ENCODE data around the gene SF3B2. TPM values are rescaled to one million over a fixed set of nuclear protein-coding genes. Genes with fewer than 3 reads are reported as not detected.

Gene SF3B2
- total RNA-seq, 2 experiments from 2014 or later = 231 to 246 TPM

- H3K4me1 Mint-ChIP-seq = peaks cover 54% of the 10 kb centered on the region
- no peak for ATAC-seq (ENCODE audit: low read depth)
- no peaks in the 10 kb centered on the region for H3K9me3 Mint-ChIP-seq
- POLR2A ChIA-PET = interaction anchor here (0.9 to 6.9 kb wide), 5 partner anchors 10 to 59 kb away, joined by 3 to 62 read pairs (median 5); partner anchors contain the start of gene SF3B2
- H3K4me3 Mint-ChIP-seq = no peak overlapping the region
- H3K27me3 Mint-ChIP-seq = no peaks in the 10 kb centered on the region
- peak overlapping the region; percentile 88 for H3K27ac Mint-ChIP-seq
- peak; percentile 76 for DNase-seq
- H3K36me3 Mint-ChIP-seq = peaks cover 38% of the 10 kb centered on the region
These were observed 16.1 kb downstream of the SF3B2 start for GRCh38 chr11:66068154-66068821.

GRCh38 chr11:66068923-66069714, 17.0 kb downstream of the SF3B2 start:
- H3K36me3 Mint-ChIP-seq = peaks cover 33% of the 10 kb centered on the region
- no peaks in the 10 kb centered on the region for H3K9me3 Mint-ChIP-seq
- DNase-seq (peak; percentile 57), ATAC-seq (ENCODE audit: low read depth) (peak; percentile 1)
- no peaks in the 10 kb centered on the region for H3K27me3 Mint-ChIP-seq
- peak overlapping the region; percentile 88 for H3K27ac Mint-ChIP-seq
- H3K4me3 Mint-ChIP-seq = peak overlapping the region; percentile 76
- POLR2A ChIA-PET = interaction anchor here (0.8 to 6.9 kb wide), 6 partner anchors 11 to 58 kb away, joined by 3 to 62 read pairs (median 17); partner anchors contain the start of gene SF3B2
- H3K4me1 Mint-ChIP-seq = peaks cover 50% of the 10 kb centered on the region

- DNase-seq = peak; percentile 89
- peak within 1 kb of the TSS; percentile 88 for H3K27ac Mint-ChIP-seq
- POLR2A ChIA-PET = interaction anchor here (0.8 to 6.9 kb wide), 9 partner anchors 11 to 68 kb away, joined by 3 to 62 read pairs (median 11); partner anchors contain the start of genes BANF1, EIF1AD and SF3B2
- H3K9me3 Mint-ChIP-seq = no peaks in the 10 kb centered on the region
- peaks cover 31% of the 10 kb centered on the region for H3K36me3 Mint-ChIP-seq
- peaks cover 54% of the 10 kb centered on the region for H3K4me1 Mint-ChIP-seq
- H3K27me3 Mint-ChIP-seq = no peaks in the 10 kb centered on the region
- ATAC-seq (ENCODE audit: low read depth) = peak; percentile 68
- H3K4me3 Mint-ChIP-seq = peak within 1 kb of the TSS; percentile 88
These were observed 17.8 kb downstream of the SF3B2 start, which contains the start of gene PACS1 for GRCh38 chr11:66069715-66070603. Gene PACS1, plus strand, starts transcription at chr11:66070272. Its CDS starts 215 bp downstream, at chr11:66070487.

GRCh38 chr11:66070604-66071380, 18.6 kb downstream of the SF3B2 start:
- H3K36me3 Mint-ChIP-seq = peaks cover 26% of the 10 kb centered on the region
- H3K27ac Mint-ChIP-seq = peak overlapping the region; percentile 87
- peaks cover 54% of the 10 kb centered on the region for H3K4me1 Mint-ChIP-seq
- no peaks in the 10 kb centered on the region for H3K27me3 Mint-ChIP-seq
- ATAC-seq (ENCODE audit: low read depth) (peak; percentile 9), DNase-seq (peak; percentile 64)
- POLR2A ChIA-PET = interaction anchor here (1.2 to 6.9 kb wide), 11 partner anchors 10 to 110 kb away, joined by 3 to 62 read pairs (median 10); partner anchors contain the start of genes BANF1, EIF1AD and SF3B2
- H3K4me3 Mint-ChIP-seq = peak overlapping the region; percentile 88
- no peaks in the 10 kb centered on the region for H3K9me3 Mint-ChIP-seq

GRCh38 chr11:66071381-66071801, 19.2 kb downstream of the SF3B2 start:
- Mint-ChIP-seq H3K27ac (peak overlapping the region; percentile 87), H3K36me3 (peaks cover 22% of the 10 kb centered on the region), H3K4me1 (peaks cover 51% of the 10 kb centered on the region), H3K9me3 (no peaks in the 10 kb centered on the region), H3K27me3 (no peaks in the 10 kb centered on the region), H3K4me3 (peak overlapping the region; percentile 88)
- DNase-seq (no peak), ATAC-seq (ENCODE audit: low read depth) (no peak)
- POLR2A ChIA-PET = interaction anchor here (1.2 to 6.9 kb wide), 11 partner anchors 10 to 111 kb away, joined by 3 to 62 read pairs (median 10); partner anchors contain the start of genes BANF1, EIF1AD and SF3B2

GRCh38 chr11:66072081-66072480, 19.9 kb downstream of the SF3B2 start:
- Mint-ChIP-seq H3K4me1 (peaks cover 45% of the 10 kb centered on the region), H3K27me3 (no peaks in the 10 kb centered on the region), H3K36me3 (peaks cover 20% of the 10 kb centered on the region), H3K27ac (peak overlapping the region; percentile 87), H3K9me3 (no peaks in the 10 kb centered on the region), H3K4me3 (peak overlapping the region; percentile 88)
- POLR2A ChIA-PET = interaction anchor here (1.2 to 6.9 kb wide), 9 partner anchors 9 to 112 kb away, joined by 3 to 62 read pairs (median 11); partner anchors contain the start of gene SF3B2
- DNase-seq (no peak), ATAC-seq (ENCODE audit: low read depth) (no peak)

- Mint-ChIP-seq H3K27ac (peak overlapping the region; percentile 87), H3K27me3 (no peaks in the 10 kb centered on the region), H3K4me3 (peak overlapping the region; percentile 88), H3K4me1 (peaks cover 45% of the 10 kb centered on the region), H3K9me3 (no peaks in the 10 kb centered on the region), H3K36me3 (peaks cover 22% of the 10 kb centered on the region)
- POLR2A ChIA-PET = interaction anchor here (3.6 to 4.6 kb wide), 3 partner anchors 9 to 45 kb away, joined by 31 to 36 read pairs (median 31); no protein-coding TSS in a partner anchor
- ATAC-seq (ENCODE audit: low read depth) (no peak), DNase-seq (no peak)
These were observed 20.4 kb downstream of the SF3B2 start for GRCh38 chr11:66072518-66072917.

- no peak for ATAC-seq (ENCODE audit: low read depth)
- Mint-ChIP-seq H3K9me3 (no peaks in the 10 kb centered on the region), H3K27me3 (no peaks in the 10 kb centered on the region), H3K4me3 (no peak overlapping the region), H3K27ac (no peak overlapping the region), H3K4me1 (peaks cover 44% of the 10 kb centered on the region), H3K36me3 (peaks cover 28% of the 10 kb centered on the region)
- DNase-seq = no peak
- POLR2A ChIA-PET = interaction anchor here (0.6 to 4.6 kb wide), 3 partner anchors 28 to 519 kb away, joined by 4 to 31 read pairs (median 4); partner anchors contain the start of gene RNASEH2C
These were observed 21.5 kb downstream of the SF3B2 start for GRCh38 chr11:66073669-66074068.

GRCh38 chr11:66075273-66075672, 23.1 kb downstream of the SF3B2 start:
- Mint-ChIP-seq H3K27me3 (no peaks in the 10 kb centered on the region), H3K4me3 (no peak overlapping the region), H3K36me3 (peaks cover 28% of the 10 kb centered on the region), H3K9me3 (no peaks in the 10 kb centered on the region), H3K27ac (no peak overlapping the region), H3K4me1 (peaks cover 49% of the 10 kb centered on the region)
- DNase-seq (no peak), ATAC-seq (ENCODE audit: low read depth) (no peak)
- POLR2A ChIA-PET = interaction anchor here (0.6 kb wide), 1 partner anchor 44 kb away, joined by 3 read pairs; no protein-coding TSS in a partner anchor

GRCh38 chr11:66076561-66076960, 24.4 kb downstream of the SF3B2 start:
- H3K4me3 Mint-ChIP-seq = no peak overlapping the region
- ATAC-seq (ENCODE audit: low read depth) (no peak), DNase-seq (no peak)
- no peaks in the 10 kb centered on the region for H3K9me3 Mint-ChIP-seq
- H3K27me3 Mint-ChIP-seq = no peaks in the 10 kb centered on the region
- H3K36me3 Mint-ChIP-seq = peaks cover 25% of the 10 kb centered on the region
- H3K27ac Mint-ChIP-seq = no peak overlapping the region
- POLR2A ChIA-PET = interaction anchor here (0.7 to 1.6 kb wide), 2 partner anchors 24 to 25 kb away, joined by 3 to 4 read pairs; partner anchors contain the start of gene SF3B2
- H3K4me1 Mint-ChIP-seq = peaks cover 58% of the 10 kb centered on the region

- no peak for DNase-seq
- Mint-ChIP-seq H3K36me3 (peaks cover 25% of the 10 kb centered on the region), H3K27ac (no peak overlapping the region), H3K9me3 (no peaks in the 10 kb centered on the region), H3K4me1 (peaks cover 54% of the 10 kb centered on the region), H3K27me3 (no peaks in the 10 kb centered on the region), H3K4me3 (no peak overlapping the region)
- ATAC-seq (ENCODE audit: low read depth) = no peak
- POLR2A ChIA-PET = interaction anchor here (0.6 kb wide), 1 partner anchor 45 kb away, joined by 3 read pairs; no protein-coding TSS in a partner anchor
These were observed 25.8 kb downstream of the SF3B2 start for GRCh38 chr11:66077927-66078326.

All from activated naive CD8-positive, alpha-beta T cell treated with anti-CD3 and anti-CD28 coated beads, Interleukin-2, amount 10 ng/mL, durations not matched to agents 7 days and 5 days (primary cell).